K562 (cell line): ENCODE measurements around the gene SRM. TPM values are rescaled to one million over a fixed set of nuclear protein-coding genes. Genes with fewer than 3 reads are reported as not detected.

Source experiments
- CEBPB ChIP-seq: fragments of 450-650 bp; IDR thresholded peaks from 2 replicates; pipeline ENCODE4 v1.6.1; 2016; ENCODE audit warnings: missing genetic modification characterization, missing compliant biosample characterization
- CREB3L1 ChIP-seq: fragments of 450-650 bp; IDR thresholded peaks from 2 replicates; pipeline ENCODE4 v1.6.1; 2014; ENCODE audit warnings: low read depth, mild to moderate bottlenecking, moderate library complexity, borderline replicate concordance
- CTBP1 ChIP-seq: fragments of 450-650 bp; IDR thresholded peaks from 2 replicates; pipeline ENCODE4 v1.6.1; 2016; ENCODE audit warnings: borderline replicate concordance
- E2F3 ChIP-seq: fragments of 250-450 bp; sonication (Bioruptor Pico); IDR thresholded peaks from 2 replicates; pipeline ENCODE4 v1.4.0; 2020; ENCODE audit warnings: mild to moderate bottlenecking
- E4F1 ChIP-seq: fragments of 250-450 bp; sonication (Bioruptor Pico); IDR thresholded peaks from 2 replicates; pipeline ENCODE4 v1.5.0; 2021; ENCODE audit warnings: mild to moderate bottlenecking, borderline replicate concordance
- HCFC1 ChIP-seq: IDR thresholded peaks from 2 replicates; pipeline ENCODE4 v1.6.1; 2012; ENCODE audit warnings: low read depth, low read length, improper control_type of control experiment
- HES1 ChIP-seq: fragments of 450-650 bp; IDR thresholded peaks from 2 replicates; pipeline ENCODE4 v1.6.1; 2016; ENCODE audit warnings: low read depth, mild to moderate bottlenecking, moderate library complexity
- KDM5B ChIP-seq: fragments of 200-600 bp; sonication (generic); IDR thresholded peaks from 2 replicates; pipeline ENCODE4 v1.6.1; 2012; ENCODE audit warnings: low read depth, mild to moderate bottlenecking, moderate library complexity, low read length, control low read depth, inconsistent platforms; ENCODE audit not compliant: insufficient replicate concordance
- MCM3 ChIP-seq: fragments of 450-650 bp; IDR thresholded peaks from 2 replicates; pipeline ENCODE4 v1.6.1; 2016
- NELFE ChIP-seq: IDR thresholded peaks from 2 replicates; pipeline ENCODE4 v1.6.1; 2011; ENCODE audit warnings: mild to moderate bottlenecking; ENCODE audit not compliant: insufficient read depth, insufficient read length
- SMAD1 ChIP-seq: fragments of 150-350 bp; IDR thresholded peaks from 2 replicates; pipeline ENCODE4 v1.6.1; 2014; ENCODE audit warnings: low read length, low read depth; ENCODE audit not compliant: partially characterized antibody
- SP1 ChIP-seq: sonication (generic); formaldehyde crosslinking; IDR thresholded peaks from 2 replicates; pipeline ENCODE4 v1.8.1; 2022; ENCODE audit warnings: mild to moderate bottlenecking, missing genetic modification reagents
- STAT5A ChIP-seq: IDR thresholded peaks from 2 replicates; pipeline ENCODE4 v1.6.1; 2012; ENCODE audit warnings: low read length, inconsistent platforms, borderline replicate concordance
- ZBED1 ChIP-seq: IDR thresholded peaks from 2 replicates; pipeline ENCODE4 v1.6.1; 2014
- ZBTB7A ChIP-seq: IDR thresholded peaks from 2 replicates; pipeline ENCODE4 v1.6.1; 2011; ENCODE audit warnings: low read depth, mild to moderate bottlenecking, low read length, moderate library complexity, borderline replicate concordance; ENCODE audit not compliant: control insufficient read depth
- ZC3H4 ChIP-seq: sonication (generic); formaldehyde crosslinking; IDR thresholded peaks from 2 replicates; pipeline ENCODE4 v1.9.0; 2021; ENCODE audit warnings: missing genetic modification reagents, borderline replicate concordance
- ZMIZ1 ChIP-seq, 2 experiments: fragments of 150-350 bp in 1 of 2; IDR thresholded peaks; 2 replicates each; pipeline ENCODE4 v1.6.1; 2012 to 2016; ENCODE audit warnings: low read depth in 2 of 2, low read length in 2 of 2, mild to moderate bottlenecking in 1 of 2, moderate library complexity in 1 of 2
- ZNF408 ChIP-seq: fragments of 250-450 bp; sonication (Bioruptor Pico); IDR thresholded peaks from 2 replicates; pipeline ENCODE4 v1.4.0; 2020; ENCODE audit warnings: low read depth, mild to moderate bottlenecking, moderate library complexity
- polyA plus RNA-seq, 8 experiments: library from polyadenylated mRNA; depleted of rRNA in 4 of 8; stranded (reverse) in 5 of 8; unstranded in 3 of 8; fragments of >200 nt; fragmentation: Nextera tagmentation in 2 of 8; fragmentation: Illumina TruSeq in 1 of 8; extraction: Ambion mirVana in 2 of 8; extraction: Trizol in 1 of 8; gene quantifications; 2 replicates each; pipeline versions ENCODE4 v1.2.1 to v1.2.3, GENCODE V29; 2011 to 2014; ENCODE audit warnings: inconsistent platforms in 1 of 8, missing spikeins in 1 of 8
- total RNA-seq, 7 experiments: library from RNA; depleted of rRNA in 6 of 7; stranded (reverse); fragments of >200 nt in 6 of 7; fragmentation: Illumina TruSeq in 2 of 7; extraction: Trizol in 2 of 7; gene quantifications; 2 replicates each; pipeline versions ENCODE4 v1.2.1 to v1.2.3, GENCODE V29; 2011 to 2021; ENCODE audit warnings: low replicate concordance in 1 of 7

The SRM gene
- total and polyA plus RNA-seq, 9 of the 15 experiments (the other 6 are each of a cell fraction or from before 2014, with no cell fraction given) = 23.9 to 373 (median 82.5) TPM

- TF ChIP-seq SMAD1 (no peak), STAT5A (no peak), SP1 (CRISPR knock-in tag) (no peak), HES1 (no peak), ZBED1 (no peak), KDM5B (peak; percentile 72), CTBP1 (no peak; the same call in 1 of the 2 replicates), CEBPB (tag) (no peak), ZBTB7A (no peak; the same call in 1 of the 2 replicates), CREB3L1 (no peak), ZMIZ1 (IDR thresholded peaks at IDR 0.05; ENCODE audit: low read depth in 2 of 2, low read length in 2 of 2) (no peak), E4F1 (CRISPR knock-in tag) (no peak), MCM3 (no peak), ZNF408 (no peak), E2F3 (no peak), HCFC1 (no peak), ZC3H4 (CRISPR knock-in tag) (no peak), NELFE (no peak)
These were observed 6.7 kb downstream of the SRM start (continued) for GRCh38 chr1:11052839-11053757.
